HG02852 (cell line): ENCODE data around the gene SAMD4B.
A peak's percentile ranks its signal among the peaks of the same experiment; 100 is the strongest.

Experiments
- ATAC-seq: cut with Tn5 transposase; IDR thresholded peaks from one replicate; pipeline ENCODE4 v1.9.1; 2021; ENCODE audit warnings: mild to moderate bottlenecking, moderate library complexity; ENCODE audit not compliant: unreplicated experiment

The SAMD4B gene

DNA sequence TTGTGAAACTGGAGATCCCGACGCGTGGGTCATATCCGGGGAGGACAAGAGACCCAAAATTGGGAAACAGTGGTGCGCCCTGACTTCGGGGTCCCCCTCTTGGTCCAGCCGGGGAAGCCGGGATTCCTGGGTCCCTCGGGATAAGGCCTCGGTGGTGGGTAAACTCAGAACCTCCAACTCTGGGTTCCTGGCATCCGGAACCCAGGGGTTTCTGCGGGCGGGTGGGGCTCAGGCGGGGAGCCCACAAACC lies 65.1 kb downstream of the SAMD4B start:
- ATAC-seq: no peak

DNA sequence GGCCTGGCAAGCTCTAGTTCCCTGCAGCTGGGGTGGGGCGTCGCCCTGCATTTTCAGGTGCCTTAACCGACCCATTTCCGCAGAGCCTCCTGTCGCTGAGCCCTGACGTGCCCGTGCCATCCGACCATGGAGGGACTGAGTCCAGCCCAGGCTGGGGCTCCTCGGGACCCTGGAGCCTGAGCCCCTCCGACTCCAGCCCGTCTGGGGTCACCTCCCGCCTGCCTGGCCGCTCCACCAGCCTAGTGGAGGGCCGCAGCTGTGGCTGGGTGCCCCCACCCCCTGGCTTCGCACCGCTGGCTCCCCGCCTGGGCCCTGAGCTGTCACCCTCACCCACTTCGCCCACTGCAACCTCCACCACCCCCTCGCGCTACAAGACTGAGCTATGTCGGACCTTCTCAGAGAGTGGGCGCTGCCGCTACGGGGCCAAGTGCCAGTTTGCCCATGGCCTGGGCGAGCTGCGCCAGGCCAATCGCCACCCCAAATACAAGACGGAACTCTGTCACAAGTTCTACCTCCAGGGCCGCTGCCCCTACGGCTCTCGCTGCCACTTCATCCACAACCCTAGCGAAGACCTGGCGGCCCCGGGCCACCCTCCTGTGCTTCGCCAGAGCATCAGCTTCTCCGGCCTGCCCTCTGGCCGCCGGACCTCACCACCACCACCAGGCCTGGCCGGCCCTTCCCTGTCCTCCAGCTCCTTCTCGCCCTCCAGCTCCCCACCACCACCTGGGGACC lies 65.6 kb downstream of the SAMD4B start:
- ATAC-seq: no peak

DNA sequence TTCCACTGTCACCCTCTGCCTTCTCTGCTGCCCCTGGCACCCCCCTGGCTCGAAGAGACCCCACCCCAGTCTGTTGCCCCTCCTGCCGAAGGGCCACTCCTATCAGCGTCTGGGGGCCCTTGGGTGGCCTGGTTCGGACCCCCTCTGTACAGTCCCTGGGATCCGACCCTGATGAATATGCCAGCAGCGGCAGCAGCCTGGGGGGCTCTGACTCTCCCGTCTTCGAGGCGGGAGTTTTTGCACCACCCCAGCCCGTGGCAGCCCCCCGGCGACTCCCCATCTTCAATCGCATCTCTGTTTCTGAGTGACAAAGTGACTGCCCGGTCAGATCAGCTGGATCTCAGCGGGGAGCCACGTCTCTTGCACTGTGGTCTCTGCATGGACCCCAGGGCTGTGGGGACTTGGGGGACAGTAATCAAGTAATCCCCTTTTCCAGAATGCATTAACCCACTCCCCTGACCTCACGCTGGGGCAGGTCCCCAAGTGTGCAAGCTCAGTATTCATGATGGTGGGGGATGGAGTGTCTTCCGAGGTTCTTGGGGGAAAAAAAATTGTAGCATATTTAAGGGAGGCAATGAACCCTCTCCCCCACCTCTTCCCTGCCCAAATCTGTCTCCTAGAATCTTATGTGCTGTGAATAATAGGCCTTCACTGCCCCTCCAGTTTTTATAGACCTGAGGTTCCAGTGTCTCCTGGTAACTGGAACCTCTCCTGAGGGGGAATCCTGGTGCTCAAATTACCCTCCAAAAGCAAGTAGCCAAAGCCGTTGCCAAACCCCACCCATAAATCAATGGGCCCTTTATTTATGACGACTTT lies 66.4 kb downstream of the SAMD4B start:
- ATAC-seq: no peak

DNA sequence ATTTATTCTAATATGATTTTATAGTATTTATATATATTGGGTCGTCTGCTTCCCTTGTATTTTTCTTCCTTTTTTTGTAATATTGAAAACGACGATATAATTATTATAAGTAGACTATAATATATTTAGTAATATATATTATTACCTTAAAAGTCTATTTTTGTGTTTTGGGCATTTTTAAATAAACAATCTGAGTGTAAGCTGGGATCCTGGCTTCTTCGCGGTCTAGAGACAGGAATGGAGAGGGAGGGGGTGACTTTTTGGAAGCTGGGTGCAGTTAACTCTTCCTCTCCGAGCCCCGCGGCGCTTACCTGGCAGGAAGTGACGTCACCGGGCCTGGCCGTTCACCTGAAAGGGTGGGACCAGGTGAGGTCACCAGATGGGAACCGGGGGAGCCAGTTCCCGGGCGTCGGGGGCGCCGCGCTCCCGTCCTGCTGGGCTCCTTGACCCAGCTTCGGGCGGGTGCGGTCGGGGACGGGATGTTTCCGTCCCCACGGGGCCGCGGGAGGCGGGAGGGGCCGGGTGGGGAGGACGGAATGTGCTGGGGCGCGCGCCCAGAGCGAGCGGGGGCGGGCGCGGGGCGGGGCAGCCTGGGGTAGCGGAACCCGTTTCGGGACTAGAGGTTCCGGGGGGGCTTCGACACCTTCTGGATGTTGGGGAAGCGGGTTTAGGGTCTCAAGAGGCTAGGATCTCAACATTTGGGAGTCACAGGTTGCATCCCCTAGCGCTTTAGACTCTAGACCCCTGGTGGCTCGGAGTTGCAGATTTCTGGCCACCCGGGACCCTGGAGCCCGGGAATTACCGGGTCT lies 67.2 kb downstream of the SAMD4B start:
- no peak for ATAC-seq

DNA sequence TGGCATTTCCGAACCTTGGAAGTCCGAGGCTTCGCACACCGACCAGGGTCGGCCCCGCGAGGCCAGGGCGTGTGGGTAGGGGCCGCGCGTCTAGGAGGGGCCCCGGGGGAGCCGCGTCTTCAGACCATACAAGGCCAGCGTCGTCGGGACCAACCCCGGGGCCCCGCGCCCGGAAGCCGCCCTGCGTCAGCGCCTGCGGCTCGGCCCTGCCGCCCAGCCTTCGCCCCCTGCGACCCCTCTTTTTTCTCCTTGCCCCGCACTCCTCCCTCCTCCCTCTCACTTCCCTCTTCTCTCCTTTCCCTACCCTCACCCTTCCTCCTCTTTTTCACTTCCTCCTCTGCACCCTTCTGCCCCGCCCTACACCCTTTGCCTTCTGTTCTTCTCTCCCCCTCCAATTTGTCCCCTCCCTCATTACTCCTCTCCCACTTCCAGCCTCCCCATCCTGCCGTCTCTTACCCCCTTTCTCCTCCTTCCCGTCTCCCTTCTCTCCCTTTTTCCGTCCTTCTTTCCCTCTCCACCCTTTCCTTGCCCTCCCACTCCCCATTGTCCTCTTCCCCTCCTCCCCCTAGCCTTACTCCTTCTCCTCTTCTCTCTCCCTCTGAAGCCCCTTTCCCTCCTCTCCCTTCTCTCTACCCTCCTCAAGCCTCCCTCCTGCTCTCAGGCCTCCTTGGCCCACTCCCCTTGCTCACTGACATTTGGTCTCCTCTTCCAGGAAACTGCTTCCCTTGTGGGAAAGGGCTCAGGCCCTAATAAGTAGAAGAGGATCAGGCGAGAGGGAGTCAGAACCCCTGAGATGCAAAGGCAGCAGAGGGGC lies 68.0 kb downstream of the SAMD4B start:
- no peak for ATAC-seq

DNA sequence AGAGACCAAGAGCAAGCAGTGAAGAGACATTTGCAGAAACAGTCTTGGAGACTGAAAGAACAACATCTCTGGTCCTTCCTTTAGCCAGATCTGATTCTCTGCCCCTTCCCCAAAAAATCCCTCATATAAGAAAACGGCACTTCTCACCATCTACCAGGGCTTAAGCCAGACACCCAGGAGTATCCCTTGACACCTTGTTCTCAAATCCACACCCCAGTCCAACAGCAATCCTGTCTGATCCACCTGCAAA lies 68.5 kb downstream of the SAMD4B start:
- no peak for ATAC-seq

DNA sequence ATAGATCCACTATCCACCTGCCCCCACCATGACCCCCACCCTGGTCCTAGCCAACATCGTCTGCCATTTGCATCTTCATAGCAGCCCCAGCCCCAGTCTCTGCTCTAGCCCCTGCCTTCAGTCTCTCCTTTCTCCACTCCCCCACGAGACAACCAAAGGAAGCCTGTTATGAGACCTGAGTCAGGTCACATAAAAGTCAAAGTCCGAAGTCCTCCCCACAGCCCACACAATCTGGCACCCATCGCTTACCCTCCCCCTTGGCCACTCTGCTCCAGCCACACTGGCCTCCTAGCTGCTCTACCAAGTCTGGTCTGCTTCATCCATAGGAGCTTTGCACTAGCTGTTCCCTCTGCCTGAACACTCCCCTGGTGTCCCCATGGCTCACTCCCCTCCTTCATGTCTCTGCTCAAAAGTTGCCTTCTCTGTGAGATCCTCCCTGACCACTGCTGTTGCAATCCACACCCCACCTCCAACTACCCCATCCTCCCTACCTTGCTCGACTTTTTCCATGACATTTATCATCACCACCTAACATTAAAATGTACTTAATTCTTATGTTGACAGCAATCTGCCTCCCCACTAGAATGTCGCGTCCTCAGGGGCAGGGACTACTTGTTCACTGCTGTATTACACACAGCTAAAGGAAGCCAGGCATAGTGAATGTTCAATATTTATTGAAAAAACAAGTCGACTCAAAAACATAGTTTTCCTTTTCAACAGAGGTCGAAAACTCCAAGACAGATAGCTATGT lies 69.0 kb downstream of the SAMD4B start:
- ATAC-seq: no peak

DNA sequence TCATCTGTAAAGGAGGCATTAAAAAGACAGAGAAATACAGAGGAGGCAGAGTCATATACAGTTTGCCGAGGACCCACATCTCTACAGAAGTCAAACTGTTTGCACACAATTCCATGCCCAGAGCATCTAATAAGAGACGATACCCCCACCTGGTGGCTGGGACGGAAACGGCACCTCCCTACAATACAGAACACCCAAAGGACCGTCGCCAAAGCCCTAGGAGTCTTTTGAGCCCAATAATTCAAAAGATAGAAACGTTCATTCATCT lies 69.5 kb downstream of the SAMD4B start:
- peak; percentile 22 for ATAC-seq

DNA sequence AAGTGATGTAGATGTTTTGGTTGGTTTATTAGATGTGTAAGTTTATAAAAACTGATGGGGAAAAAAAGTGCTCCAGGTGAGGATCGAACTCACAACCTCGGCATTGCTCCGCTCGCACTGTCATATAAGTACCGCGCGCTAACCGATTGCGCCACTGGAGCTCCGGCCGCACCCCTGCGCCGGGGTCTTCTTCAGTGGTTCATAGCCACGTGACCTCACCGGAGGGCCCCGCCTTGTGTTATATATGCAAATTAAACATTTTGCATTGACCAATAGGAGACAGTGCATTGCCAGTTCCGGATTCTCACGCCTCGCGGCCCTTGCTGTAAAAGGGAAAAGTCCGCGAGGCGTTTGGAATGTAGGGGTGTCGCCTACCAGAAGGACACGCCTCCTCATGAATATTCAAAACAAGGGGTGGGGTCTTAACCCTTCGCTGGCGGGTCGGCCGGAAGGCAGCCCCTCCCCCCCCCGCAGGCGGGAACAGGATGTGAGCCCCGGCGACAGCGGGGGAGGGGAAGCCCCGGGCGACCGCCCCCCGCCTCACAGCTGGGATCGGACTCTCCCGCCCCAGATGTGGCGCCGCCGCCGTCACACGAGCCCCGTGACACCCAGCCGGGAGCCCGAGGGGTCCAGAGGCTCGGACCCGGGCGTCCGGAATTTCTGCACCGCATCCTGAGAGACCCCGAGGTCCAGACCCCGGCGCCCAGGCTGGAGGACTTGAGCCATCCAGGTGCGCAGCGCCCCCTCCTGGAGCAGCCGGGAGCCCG lies 70.1 kb downstream of the SAMD4B start, which contains the start of gene PLEKHG2:
PLEKHG2 (plus strand) TSS at position 570 of the 767 bp plus-strand sequence. CDS start 1,418 bp downstream, outside the sequence.
- ATAC-seq: peak; percentile 51

DNA sequence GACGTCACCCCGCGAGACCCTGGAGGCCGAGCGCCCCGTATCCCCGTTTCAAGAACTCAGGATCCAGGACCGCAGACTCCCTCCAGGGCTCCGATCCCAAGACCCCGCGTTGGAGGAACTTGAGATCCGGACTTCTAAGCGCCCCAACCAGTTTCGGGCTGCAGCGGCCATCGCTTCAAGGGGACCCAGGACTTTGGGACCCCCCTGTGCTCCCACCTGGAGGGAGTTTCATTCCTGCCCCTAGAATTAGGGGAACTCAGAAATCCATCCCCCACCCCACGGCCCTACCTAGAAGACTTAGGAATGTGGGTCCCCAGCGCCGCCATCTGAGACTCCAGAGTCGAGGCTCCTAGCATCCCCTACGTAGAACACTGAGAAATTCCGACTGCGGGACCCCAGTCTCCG lies 70.6 kb downstream of the SAMD4B start:
- no peak for ATAC-seq

DNA sequence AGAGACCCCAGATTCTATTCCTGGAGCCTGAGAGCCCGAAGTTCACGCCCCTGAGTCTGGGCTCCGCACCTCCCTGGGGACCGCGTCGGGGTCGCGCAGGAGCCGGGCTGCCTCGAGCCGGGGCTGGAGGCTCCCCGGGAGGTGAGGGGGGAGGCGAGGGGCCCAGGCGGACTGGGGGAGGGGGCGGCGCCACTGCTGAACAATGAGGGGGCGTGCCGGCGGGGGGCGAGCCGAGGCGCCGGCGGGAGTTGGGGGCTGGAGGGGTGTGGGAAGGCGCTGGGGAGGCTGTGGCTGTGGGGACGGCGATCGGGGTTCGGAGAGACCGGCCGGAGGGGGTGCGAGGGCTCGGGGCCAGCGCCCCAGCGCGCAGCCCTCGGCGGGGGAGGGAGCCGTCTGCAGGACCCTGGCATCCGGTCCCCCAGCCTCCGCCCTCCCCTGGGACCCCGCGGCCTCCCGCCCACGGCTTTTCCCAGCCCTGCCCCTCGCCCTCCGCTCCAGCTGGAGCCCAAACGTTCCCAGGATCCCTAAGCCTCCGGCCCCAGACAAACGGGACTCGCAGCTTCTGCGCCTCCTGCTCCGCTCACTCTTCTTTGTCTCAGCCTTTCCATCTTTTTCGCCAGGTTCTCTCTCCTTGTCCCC lies 71.2 kb downstream of the SAMD4B start:
- no peak for ATAC-seq

DNA sequence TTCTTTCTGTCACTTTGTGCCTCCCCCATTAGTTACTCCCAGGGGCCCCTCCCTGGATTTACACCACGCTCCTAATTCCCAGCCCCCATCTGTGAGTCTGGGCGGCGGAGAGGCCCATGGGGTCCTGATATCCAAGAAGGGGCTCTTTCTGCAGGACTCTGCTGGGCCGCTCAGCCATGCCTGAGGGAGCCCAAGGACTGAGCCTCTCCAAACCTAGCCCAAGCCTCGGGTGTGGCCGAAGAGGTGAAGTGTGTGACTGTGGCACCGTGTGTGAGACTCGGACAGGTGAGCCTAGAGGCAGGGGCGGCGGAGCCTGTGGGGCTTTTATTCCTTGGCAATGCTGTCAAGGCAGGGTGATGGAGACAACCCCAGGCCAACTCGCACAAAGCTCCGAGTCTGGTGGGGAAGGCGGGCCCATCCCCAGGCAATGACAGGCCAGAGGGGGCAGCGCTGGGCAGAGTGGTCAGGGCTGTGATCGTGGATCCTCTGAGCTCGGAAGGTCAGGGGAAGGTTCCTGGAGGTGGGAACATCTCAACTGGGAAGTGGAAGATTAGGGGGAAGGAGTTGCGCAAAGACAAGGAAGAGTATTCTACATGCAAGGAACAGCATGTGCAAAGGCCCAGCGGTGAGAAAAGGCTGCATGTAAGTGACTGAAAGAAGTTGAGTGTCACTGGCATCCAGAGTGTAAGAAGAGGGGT lies 71.8 kb downstream of the SAMD4B start:
- ATAC-seq: no peak

DNA sequence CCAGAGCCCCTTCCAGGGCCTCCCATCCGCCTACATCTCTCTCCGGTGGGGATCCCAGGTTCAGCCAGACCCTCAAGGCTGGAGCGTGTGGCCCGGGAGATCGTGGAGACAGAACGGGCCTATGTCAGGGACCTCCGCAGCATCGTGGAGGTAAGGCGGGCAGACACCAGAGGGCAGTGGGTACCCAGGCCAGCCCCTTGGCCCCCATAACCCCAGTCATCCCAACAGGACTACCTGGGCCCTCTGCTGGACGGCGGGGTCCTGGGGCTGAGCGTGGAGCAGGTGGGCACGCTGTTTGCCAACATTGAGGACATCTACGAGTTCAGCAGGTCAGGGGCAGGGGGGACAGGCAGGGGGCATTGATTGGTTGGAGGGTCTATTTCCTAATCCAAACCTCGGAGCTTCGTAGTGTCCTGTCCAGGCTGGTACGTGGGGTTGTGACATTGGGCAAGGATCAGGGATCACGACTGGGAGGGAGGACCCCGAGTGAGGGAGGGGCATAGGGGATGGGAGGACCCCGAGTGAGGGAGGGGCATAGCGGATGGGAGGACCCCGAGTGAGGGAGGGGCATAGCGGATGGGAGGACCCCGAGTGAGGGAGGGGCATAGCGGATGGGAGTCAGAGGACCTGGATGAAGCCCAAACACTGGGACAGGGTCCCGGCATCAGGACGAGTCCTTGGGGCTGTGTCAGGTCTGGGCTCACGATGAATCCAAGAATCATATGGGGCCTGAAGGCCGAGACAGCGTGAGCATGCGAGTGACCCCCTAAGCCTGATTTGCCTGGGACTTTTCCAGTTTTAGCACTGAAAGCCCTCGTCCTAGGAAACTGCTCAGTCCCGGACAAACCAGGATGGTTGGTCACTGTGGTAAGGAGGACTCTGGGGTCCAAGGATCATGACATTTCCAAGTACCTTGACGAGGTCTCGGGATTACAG lies 73.2 kb downstream of the SAMD4B start:
- ATAC-seq: no peak

DNA sequence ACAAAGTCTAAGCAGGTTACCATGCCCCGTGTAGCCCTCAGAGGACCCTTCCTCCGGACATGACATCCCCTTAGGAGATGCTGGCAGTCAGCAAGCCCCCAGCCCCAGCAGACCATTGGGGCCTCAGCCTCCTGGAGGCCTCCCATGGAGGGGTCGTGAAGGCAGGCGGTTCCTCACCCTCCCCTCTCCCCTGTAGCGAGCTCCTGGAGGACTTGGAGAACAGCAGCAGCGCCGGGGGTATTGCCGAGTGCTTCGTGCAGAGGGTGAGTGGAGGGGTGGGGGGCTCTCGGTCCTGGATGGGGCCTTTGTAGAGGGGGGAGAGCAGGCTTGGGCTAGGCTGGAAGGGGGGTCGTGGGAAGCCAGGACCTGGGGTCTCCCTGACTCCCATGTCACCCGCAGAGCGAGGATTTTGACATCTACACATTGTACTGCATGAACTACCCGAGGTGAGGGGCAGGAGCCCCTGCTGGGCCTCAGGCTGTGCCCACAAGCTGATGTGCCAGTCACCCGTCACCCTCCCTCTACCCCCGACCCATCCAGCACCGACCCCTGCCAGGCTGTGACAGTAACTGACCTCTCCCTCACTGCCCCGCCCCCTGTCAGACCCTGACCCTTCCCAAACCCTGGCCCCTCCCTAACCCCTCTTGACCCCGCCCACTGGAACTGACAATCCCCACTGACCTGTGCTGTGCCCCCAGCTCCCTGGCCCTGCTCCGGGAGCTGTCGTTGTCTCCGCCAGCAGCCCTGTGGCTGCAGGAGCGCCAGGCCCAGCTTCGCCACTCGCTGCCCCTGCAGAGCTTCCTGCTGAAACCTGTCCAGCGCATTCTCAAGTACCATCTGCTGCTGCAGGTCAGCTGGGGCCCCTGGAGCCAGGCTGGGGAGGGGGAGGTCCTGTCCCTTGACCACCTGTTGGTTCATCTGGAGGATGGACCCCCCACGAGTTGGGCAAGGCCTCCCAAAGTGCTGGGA lies 74.2 kb downstream of the SAMD4B start:
- ATAC-seq: no peak

DNA sequence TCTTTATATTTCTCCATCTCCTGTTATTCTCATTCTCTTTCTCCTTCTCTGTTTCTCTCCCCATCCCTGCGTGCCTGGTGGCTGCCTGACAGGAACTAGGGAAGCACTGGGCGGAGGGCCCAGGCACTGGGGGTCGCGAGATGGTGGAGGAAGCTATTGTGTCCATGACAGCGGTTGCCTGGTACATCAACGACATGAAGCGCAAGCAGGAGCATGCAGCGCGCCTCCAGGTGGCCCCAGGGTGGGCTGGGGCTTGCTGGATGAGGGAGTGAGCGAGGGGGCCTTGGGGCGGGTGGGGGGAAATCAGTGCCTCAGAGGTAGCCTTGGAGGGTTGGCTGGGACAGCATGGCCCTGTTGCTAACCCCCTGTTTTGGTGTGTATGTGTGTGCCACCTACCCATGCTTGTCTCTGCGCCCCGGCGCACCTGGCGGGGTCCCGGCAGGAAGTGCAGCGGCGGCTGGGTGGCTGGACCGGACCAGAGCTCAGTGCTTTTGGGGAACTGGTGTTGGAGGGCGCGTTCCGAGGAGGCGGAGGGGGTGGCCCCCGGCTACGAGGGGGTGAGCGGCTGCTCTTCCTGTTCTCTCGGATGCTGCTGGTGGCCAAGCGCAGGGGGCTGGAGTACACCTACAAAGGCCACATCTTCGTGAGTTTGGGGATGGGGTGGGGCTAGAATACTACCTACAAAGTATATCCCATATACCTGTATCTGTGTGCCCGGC lies 75.4 kb downstream of the SAMD4B start:
- ATAC-seq: no peak

DNA sequence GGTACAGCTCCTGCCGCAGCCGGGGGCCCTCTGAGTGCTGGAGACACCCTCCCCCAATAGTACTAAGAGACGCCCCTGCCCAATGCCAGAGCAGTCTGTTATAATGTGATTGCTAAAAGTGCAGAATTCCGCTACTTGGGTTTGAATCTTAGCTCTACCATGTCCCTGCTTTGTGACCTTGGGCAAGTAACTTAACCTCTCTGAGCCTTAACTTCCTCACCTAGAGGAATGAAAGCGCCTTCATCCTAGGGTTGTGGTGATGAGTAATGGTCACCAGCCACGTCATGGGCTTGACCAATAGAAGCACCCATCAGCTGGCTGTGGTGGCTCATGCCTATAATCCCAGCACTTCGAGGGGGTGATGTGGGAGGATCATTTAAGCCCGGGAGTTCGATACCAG lies 76.8 kb downstream of the SAMD4B start:
- ATAC-seq: no peak
